Bronchial epithelial cell (primary cell): ENCODE results near the gene ATAD2B. TPM values are rescaled to one million over a fixed set of nuclear protein-coding genes. Genes with fewer than 3 reads are reported as not detected.
A peak's percentile ranks its signal among the peaks of the same experiment; 100 is the strongest.

ENCODE experiments used
- DNase-seq: peaks from one replicate; pipeline ENCODE4 v3.0.0-alpha.2; 2010; ENCODE audit warnings: low read depth
- FAIRE-seq: peaks from 2 replicates; lab custom pipeline; 2011; peaks lifted over from hg19 to GRCh38; lab: Jason Lieb, UNC
- H3K27me3 ChIP-seq: 2 replicates; pipeline ENCODE4 v1.5.1; 2011; ENCODE audit warnings: low read length; ENCODE audit not compliant: control insufficient read depth, insufficient read depth
- H3K36me3 ChIP-seq: 2 replicates; pipeline ENCODE4 v1.5.1; 2011; ENCODE audit warnings: low read length; ENCODE audit not compliant: control insufficient read depth, insufficient read depth
- H3K4me3 ChIP-seq: 2 replicates; pipeline ENCODE4 v1.5.1; 2011; ENCODE audit warnings: mild to moderate bottlenecking, low read depth, low read length, control low read depth
- CTCF ChIP-seq: IDR thresholded peaks from 2 replicates; pipeline ENCODE4 v1.5.1; 2011; ENCODE audit warnings: mild to moderate bottlenecking, moderate library complexity, low read length, control low read depth, inconsistent platforms; ENCODE audit not compliant: insufficient read depth, severe bottlenecking
- total RNA-seq: library from RNA; depleted of rRNA; stranded (reverse); fragments of >200 nt; gene quantifications from 2 replicates; pipeline ENCODE4 v1.2.1, GENCODE V29; 2014

The ATAD2B gene
- total RNA-seq, 1 donor from 2014 or later = 8.7 TPM

- FAIRE-seq = no peak
- no peaks in the 10 kb centered on the region for H3K27me3 ChIP-seq
- no peak overlapping the region for H3K4me3 ChIP-seq
- DNase-seq = no peak
- peaks cover 8% of the 10 kb centered on the region for H3K36me3 ChIP-seq
- TF ChIP-seq CTCF = no peak
Observed at GRCh38 chr2:23835423-23835822, 91.5 kb downstream of the ATAD2B start.

GRCh38 chr2:23828986-23829385 is 97.9 kb downstream of the ATAD2B start:
- Histone ChIP-seq H3K4me3 (no peak overlapping the region), H3K27me3 (no peaks in the 10 kb centered on the region), H3K36me3 (no peaks in the 10 kb centered on the region)
- no peak for TF ChIP-seq CTCF
- peak; percentile 22 for DNase-seq
- FAIRE-seq = no peak

GRCh38 chr2:23828256-23828980 is 98.5 kb downstream of the ATAD2B start:
- Histone ChIP-seq H3K36me3 (no peaks in the 10 kb centered on the region), H3K27me3 (no peaks in the 10 kb centered on the region), H3K4me3 (no peak overlapping the region)
- FAIRE-seq = no peak
- no peak for TF ChIP-seq CTCF
- peak; percentile 25 for DNase-seq

GRCh38 chr2:23827287-23827686 is 99.6 kb downstream of the ATAD2B start:
- Histone ChIP-seq H3K4me3 (no peak overlapping the region), H3K36me3 (no peaks in the 10 kb centered on the region), H3K27me3 (no peaks in the 10 kb centered on the region)
- TF ChIP-seq CTCF = no peak
- FAIRE-seq (no peak), DNase-seq (no peak)

- Histone ChIP-seq H3K4me3 (no peak overlapping the region), H3K36me3 (no peaks in the 10 kb centered on the region), H3K27me3 (no peaks in the 10 kb centered on the region)
- no peak for TF ChIP-seq CTCF
- FAIRE-seq = no peak
- peak; percentile 86 for DNase-seq
Observed at GRCh38 chr2:23826771-23827170, 100.2 kb downstream of the ATAD2B start.

GRCh38 chr2:23826040-23826439 is 100.9 kb downstream of the ATAD2B start:
- no peak for TF ChIP-seq CTCF
- no peak overlapping the region for H3K4me3 ChIP-seq
- FAIRE-seq (no peak), DNase-seq (no peak)
- no peaks in the 10 kb centered on the region for H3K27me3 ChIP-seq
- H3K36me3 ChIP-seq = no peaks in the 10 kb centered on the region
